GM12878 (cell line): ENCODE data around the gene HRH3.

Experiments
- EZH2 ChIP-seq: IDR thresholded peaks from 2 replicates; pipeline ENCODE4 v1.6.1; 2012; ENCODE audit warnings: low read depth, mild to moderate bottlenecking, control low read depth, inconsistent platforms, low read length, borderline replicate concordance; ENCODE audit not compliant: control insufficient read depth
- JUNB ChIP-seq: IDR thresholded peaks from 2 replicates; pipeline ENCODE4 v1.6.1; 2016; ENCODE audit warnings: antibody characterized with exemption, mild to moderate bottlenecking
- KDM1A ChIP-seq: fragments of 200-600 bp; sonication (generic); IDR thresholded peaks from 2 replicates; pipeline ENCODE4 v1.6.1; 2016; ENCODE audit warnings: borderline replicate concordance
- MEF2A ChIP-seq: IDR thresholded peaks from 2 replicates; pipeline ENCODE4 v1.6.1; 2011; ENCODE audit warnings: low read depth, mild to moderate bottlenecking, low read length, moderate library complexity; ENCODE audit not compliant: insufficient read depth
- NFYB ChIP-seq: IDR thresholded peaks from 2 replicates; pipeline ENCODE4 v1.6.1; 2011; ENCODE audit warnings: low read depth, mild to moderate bottlenecking, low read length, improper control_type of control experiment, moderate library complexity; ENCODE audit not compliant: insufficient read depth
- POLR2A ChIP-seq: IDR thresholded peaks from 2 replicates; pipeline ENCODE4 v1.6.1; 2011; ENCODE audit warnings: low read depth, mild to moderate bottlenecking, low read length
- POLR2AphosphoS5 ChIP-seq: IDR thresholded peaks from 2 replicates; pipeline ENCODE4 v1.6.1; 2011; ENCODE audit warnings: mild to moderate bottlenecking, low read length, inconsistent platforms
- RAD21 ChIP-seq: IDR thresholded peaks from 2 replicates; pipeline ENCODE4 v1.6.1; 2011; ENCODE audit warnings: mild to moderate bottlenecking, low read depth, low read length, moderate library complexity; ENCODE audit not compliant: insufficient read depth
- RCOR1 ChIP-seq: conservative IDR thresholded peaks from 2 replicates; pipeline ENCODE4 v1.6.1; 2012; ENCODE audit warnings: low read depth, low read length, improper control_type of control experiment
- SREBF2 ChIP-seq: IDR thresholded peaks from 2 replicates; pipeline ENCODE4 v1.6.1; 2012; ENCODE audit warnings: mild to moderate bottlenecking, low read length
- TF ChIP-seq, protein P1 (sequence below): IDR thresholded peaks from 2 replicates; pipeline ENCODE4 v1.6.1; 2012; ENCODE audit warnings: low read depth, low read length, improper control_type of control experiment
- TF ChIP-seq, protein P2 (sequence below), 3 experiments: IDR thresholded peaks in 2 of 3; conservative IDR thresholded peaks in 1 of 3; 2 replicates each; pipeline ENCODE4 v1.5.1; 2011; ENCODE audit warnings: low read depth in 3 of 3, low read length in 3 of 3, mild to moderate bottlenecking in 3 of 3, control low read depth in 2 of 3, moderate library complexity in 2 of 3, inconsistent platforms in 1 of 3, mixed read lengths in 1 of 3; ENCODE audit not compliant: control insufficient read depth in 2 of 3, insufficient read depth in 1 of 3; ENCODE audit errors: extremely low read depth in 1 of 3

DNA sequence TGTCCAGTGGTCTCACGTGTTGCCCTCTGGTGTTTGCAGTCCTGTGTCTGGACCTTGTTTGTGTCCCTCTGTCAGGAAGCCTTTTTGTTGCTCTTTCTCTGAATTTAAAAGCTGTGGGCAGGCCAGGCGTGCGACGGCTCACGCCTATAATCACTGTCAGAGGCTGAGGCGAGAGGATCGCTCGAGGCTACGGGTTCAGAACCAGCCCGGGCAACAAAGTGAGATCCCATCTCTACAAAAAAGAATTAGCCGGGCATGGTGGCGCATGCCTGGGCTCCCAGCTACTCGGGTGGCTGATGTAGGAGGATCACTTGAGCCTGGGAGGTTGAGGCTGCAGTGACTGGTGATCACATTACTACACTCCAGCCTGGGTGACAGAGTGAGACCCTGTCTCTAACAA lies 46.8 kb upstream of the HRH3 start:
- TF ChIP-seq, protein P1, sequence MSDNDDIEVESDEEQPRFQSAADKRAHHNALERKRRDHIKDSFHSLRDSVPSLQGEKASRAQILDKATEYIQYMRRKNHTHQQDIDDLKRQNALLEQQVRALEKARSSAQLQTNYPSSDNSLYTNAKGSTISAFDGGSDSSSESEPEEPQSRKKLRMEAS = no peak
- no peak for TF ChIP-seq MEF2A
- no peak for TF ChIP-seq POLR2AphosphoS5
- TF ChIP-seq, protein P2, sequence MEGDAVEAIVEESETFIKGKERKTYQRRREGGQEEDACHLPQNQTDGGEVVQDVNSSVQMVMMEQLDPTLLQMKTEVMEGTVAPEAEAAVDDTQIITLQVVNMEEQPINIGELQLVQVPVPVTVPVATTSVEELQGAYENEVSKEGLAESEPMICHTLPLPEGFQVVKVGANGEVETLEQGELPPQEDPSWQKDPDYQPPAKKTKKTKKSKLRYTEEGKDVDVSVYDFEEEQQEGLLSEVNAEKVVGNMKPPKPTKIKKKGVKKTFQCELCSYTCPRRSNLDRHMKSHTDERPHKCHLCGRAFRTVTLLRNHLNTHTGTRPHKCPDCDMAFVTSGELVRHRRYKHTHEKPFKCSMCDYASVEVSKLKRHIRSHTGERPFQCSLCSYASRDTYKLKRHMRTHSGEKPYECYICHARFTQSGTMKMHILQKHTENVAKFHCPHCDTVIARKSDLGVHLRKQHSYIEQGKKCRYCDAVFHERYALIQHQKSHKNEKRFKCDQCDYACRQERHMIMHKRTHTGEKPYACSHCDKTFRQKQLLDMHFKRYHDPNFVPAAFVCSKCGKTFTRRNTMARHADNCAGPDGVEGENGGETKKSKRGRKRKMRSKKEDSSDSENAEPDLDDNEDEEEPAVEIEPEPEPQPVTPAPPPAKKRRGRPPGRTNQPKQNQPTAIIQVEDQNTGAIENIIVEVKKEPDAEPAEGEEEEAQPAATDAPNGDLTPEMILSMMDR (IDR thresholded peaks at IDR 0.05 in 2 of 3, conservative IDR thresholded peaks at IDR 0.05 in 1 of 3; ENCODE audit: control insufficient read depth in 2 of 3, extremely low read depth in 1 of 3, insufficient read depth in 1 of 3, low read depth in 3 of 3, low read length in 3 of 3) = no peak
- TF ChIP-seq RCOR1 = no peak
- TF ChIP-seq EZH2 = no peak
- no peak for TF ChIP-seq JUNB
- TF ChIP-seq RAD21 = no peak
- no peak for TF ChIP-seq NFYB
- no peak for TF ChIP-seq POLR2A
- TF ChIP-seq KDM1A = no peak
- no peak for TF ChIP-seq SREBF2
